Measurements from ENCODE around the gene EPS8L2. TPM values are rescaled to one million over a fixed set of nuclear protein-coding genes. Genes with fewer than 3 reads are reported as not detected.

Gene EPS8L2
- total and polyA plus RNA-seq, 10 of the 15 experiments (the other 5 are each of a cell fraction or from before 2014, with no cell fraction given), result 0.76 to 20.0 (median 9.7) TPM

DNA sequence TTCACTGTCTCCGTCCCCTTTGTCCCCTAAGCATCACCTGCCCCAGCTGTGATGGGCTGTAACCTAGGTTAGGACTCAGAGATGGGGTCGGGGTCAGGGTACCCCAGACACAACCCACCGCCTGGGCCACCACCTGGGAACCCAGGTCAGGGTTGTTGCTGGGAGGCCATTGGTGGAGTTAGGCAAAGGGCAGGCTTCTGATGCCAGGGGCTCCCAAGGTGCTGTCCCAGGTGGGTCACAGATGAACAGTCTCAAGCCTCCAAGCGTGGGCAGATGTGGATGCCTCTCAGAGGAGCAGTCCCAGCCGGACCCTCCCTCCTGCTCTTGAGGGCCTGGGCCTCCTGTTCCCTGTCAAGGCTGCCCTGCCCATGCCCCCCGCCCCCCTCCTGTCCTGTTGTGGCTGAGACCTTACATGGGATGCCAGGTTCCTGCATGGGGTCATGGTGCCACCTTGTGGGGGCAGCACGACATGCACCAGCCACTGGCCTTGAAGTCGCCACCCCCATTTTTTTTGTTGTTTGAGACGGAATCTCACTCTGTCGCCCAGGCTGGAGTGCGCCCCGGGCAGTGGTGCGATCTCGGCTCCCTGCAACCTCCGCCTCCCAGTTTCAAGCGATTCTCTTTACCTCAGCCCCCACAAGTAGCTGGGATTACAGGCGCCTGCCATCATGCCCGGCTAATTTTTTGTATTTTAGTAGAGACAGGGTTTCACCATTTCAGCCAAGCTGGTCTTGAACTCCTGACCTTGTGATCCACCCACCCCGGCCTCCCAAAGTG lies 59.2 kb downstream of the EPS8L2 start (continued):
- TF ChIP-seq, protein P1, sequence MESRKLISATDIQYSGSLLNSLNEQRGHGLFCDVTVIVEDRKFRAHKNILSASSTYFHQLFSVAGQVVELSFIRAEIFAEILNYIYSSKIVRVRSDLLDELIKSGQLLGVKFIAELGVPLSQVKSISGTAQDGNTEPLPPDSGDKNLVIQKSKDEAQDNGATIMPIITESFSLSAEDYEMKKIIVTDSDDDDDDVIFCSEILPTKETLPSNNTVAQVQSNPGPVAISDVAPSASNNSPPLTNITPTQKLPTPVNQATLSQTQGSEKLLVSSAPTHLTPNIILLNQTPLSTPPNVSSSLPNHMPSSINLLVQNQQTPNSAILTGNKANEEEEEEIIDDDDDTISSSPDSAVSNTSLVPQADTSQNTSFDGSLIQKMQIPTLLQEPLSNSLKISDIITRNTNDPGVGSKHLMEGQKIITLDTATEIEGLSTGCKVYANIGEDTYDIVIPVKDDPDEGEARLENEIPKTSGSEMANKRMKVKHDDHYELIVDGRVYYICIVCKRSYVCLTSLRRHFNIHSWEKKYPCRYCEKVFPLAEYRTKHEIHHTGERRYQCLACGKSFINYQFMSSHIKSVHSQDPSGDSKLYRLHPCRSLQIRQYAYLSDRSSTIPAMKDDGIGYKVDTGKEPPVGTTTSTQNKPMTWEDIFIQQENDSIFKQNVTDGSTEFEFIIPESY (IDR thresholded peaks at IDR 0.05), result no peak
- no peak for TF ChIP-seq RUNX3 (IDR thresholded peaks at IDR 0.05; ENCODE audit: low read length)
- TF ChIP-seq MTA2 (IDR thresholded peaks at IDR 0.05; ENCODE audit: low read depth), result no peak
- TF ChIP-seq, protein P2, sequence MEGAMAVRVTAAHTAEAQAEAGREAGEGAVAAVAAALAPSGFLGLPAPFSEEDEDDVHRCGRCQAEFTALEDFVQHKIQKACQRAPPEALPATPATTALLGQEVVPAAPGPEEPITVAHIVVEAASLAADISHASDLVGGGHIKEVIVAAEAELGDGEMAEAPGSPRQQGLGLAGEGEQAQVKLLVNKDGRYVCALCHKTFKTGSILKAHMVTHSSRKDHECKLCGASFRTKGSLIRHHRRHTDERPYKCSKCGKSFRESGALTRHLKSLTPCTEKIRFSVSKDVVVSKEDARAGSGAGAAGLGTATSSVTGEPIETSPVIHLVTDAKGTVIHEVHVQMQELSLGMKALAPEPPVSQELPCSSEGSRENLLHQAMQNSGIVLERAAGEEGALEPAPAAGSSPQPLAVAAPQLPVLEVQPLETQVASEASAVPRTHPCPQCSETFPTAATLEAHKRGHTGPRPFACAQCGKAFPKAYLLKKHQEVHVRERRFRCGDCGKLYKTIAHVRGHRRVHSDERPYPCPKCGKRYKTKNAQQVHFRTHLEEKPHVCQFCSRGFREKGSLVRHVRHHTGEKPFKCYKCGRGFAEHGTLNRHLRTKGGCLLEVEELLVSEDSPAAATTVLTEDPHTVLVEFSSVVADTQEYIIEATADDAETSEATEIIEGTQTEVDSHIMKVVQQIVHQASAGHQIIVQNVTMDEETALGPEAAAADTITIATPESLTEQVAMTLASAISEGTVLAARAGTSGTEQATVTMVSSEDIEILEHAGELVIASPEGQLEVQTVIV (IDR thresholded peaks at IDR 0.05; ENCODE audit: borderline replicate concordance, partially characterized antibody), result no peak
- no peak for TF ChIP-seq TCF3 (IDR thresholded peaks at IDR 0.05; ENCODE audit: borderline replicate concordance, insufficient read depth, low read depth, low read length)
- TF ChIP-seq ZNF384 (IDR thresholded peaks at IDR 0.05; ENCODE audit: borderline replicate concordance, low read depth, low read length), result no peak
- peak; percentile 62 for TF ChIP-seq POLR2A (IDR thresholded peaks at IDR 0.05; ENCODE audit: low read depth, low read length)
- no peak for TF ChIP-seq IRF4 (IDR thresholded peaks at IDR 0.05; ENCODE audit: low read depth, low read length)
- TF ChIP-seq, protein P3, sequence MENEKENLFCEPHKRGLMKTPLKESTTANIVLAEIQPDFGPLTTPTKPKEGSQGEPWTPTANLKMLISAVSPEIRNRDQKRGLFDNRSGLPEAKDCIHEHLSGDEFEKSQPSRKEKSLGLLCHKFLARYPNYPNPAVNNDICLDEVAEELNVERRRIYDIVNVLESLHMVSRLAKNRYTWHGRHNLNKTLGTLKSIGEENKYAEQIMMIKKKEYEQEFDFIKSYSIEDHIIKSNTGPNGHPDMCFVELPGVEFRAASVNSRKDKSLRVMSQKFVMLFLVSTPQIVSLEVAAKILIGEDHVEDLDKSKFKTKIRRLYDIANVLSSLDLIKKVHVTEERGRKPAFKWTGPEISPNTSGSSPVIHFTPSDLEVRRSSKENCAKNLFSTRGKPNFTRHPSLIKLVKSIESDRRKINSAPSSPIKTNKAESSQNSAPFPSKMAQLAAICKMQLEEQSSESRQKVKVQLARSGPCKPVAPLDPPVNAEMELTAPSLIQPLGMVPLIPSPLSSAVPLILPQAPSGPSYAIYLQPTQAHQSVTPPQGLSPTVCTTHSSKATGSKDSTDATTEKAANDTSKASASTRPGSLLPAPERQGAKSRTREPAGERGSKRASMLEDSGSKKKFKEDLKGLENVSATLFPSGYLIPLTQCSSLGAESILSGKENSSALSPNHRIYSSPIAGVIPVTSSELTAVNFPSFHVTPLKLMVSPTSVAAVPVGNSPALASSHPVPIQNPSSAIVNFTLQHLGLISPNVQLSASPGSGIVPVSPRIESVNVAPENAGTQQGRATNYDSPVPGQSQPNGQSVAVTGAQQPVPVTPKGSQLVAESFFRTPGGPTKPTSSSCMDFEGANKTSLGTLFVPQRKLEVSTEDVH (IDR thresholded peaks at IDR 0.05; ENCODE audit: low read depth, partially characterized antibody), result no peak
- peak; percentile 64 for TF ChIP-seq RAD21 (IDR thresholded peaks at IDR 0.05; ENCODE audit: insufficient read depth, low read depth, low read length)
- TF ChIP-seq HDAC2 (IDR thresholded peaks at IDR 0.05), result no peak
- no peak for TF ChIP-seq RAD51 (IDR thresholded peaks at IDR 0.05)
- TF ChIP-seq ZBED1 (IDR thresholded peaks at IDR 0.05; ENCODE audit: borderline replicate concordance), result peak; percentile 55; the same call in 1 of the 2 replicates
- TF ChIP-seq HDGF (IDR thresholded peaks at IDR 0.05), result peak; percentile 33; the same call in 1 of the 2 replicates
- TF ChIP-seq EGR1 (IDR thresholded peaks at IDR 0.05; ENCODE audit: borderline replicate concordance in 1 of 2, low read depth in 2 of 2, low read length in 2 of 2), result no peak
- no peak for TF ChIP-seq ASH2L (IDR thresholded peaks at IDR 0.05; ENCODE audit: borderline replicate concordance, low read depth)
- TF ChIP-seq, protein P4, sequence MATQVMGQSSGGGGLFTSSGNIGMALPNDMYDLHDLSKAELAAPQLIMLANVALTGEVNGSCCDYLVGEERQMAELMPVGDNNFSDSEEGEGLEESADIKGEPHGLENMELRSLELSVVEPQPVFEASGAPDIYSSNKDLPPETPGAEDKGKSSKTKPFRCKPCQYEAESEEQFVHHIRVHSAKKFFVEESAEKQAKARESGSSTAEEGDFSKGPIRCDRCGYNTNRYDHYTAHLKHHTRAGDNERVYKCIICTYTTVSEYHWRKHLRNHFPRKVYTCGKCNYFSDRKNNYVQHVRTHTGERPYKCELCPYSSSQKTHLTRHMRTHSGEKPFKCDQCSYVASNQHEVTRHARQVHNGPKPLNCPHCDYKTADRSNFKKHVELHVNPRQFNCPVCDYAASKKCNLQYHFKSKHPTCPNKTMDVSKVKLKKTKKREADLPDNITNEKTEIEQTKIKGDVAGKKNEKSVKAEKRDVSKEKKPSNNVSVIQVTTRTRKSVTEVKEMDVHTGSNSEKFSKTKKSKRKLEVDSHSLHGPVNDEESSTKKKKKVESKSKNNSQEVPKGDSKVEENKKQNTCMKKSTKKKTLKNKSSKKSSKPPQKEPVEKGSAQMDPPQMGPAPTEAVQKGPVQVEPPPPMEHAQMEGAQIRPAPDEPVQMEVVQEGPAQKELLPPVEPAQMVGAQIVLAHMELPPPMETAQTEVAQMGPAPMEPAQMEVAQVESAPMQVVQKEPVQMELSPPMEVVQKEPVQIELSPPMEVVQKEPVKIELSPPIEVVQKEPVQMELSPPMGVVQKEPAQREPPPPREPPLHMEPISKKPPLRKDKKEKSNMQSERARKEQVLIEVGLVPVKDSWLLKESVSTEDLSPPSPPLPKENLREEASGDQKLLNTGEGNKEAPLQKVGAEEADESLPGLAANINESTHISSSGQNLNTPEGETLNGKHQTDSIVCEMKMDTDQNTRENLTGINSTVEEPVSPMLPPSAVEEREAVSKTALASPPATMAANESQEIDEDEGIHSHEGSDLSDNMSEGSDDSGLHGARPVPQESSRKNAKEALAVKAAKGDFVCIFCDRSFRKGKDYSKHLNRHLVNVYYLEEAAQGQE (IDR thresholded peaks at IDR 0.05; ENCODE audit: low read depth, low read length), result no peak
- 0 out of 2 replicates have a peak, but pooled peaks have one; percentile 25 for TF ChIP-seq SMC3 (IDR thresholded peaks at IDR 0.05; ENCODE audit: borderline replicate concordance, low read length)
- TF ChIP-seq WRNIP1 (IDR thresholded peaks at IDR 0.05; ENCODE audit: borderline replicate concordance, low read depth, low read length), result no peak
- no peak for TF ChIP-seq SMAD5 (IDR thresholded peaks at IDR 0.05; ENCODE audit: low read depth)

Measured in GM12878 (cell line).